ENCODE data around the gene GAB2. TPM values are rescaled to one million over a fixed set of nuclear protein-coding genes. Genes with fewer than 3 reads are reported as not detected.

The GAB2 gene
- total and polyA plus RNA-seq, 2 experiments from 2014 or later: 4.9 to 10.2 TPM

DNA sequence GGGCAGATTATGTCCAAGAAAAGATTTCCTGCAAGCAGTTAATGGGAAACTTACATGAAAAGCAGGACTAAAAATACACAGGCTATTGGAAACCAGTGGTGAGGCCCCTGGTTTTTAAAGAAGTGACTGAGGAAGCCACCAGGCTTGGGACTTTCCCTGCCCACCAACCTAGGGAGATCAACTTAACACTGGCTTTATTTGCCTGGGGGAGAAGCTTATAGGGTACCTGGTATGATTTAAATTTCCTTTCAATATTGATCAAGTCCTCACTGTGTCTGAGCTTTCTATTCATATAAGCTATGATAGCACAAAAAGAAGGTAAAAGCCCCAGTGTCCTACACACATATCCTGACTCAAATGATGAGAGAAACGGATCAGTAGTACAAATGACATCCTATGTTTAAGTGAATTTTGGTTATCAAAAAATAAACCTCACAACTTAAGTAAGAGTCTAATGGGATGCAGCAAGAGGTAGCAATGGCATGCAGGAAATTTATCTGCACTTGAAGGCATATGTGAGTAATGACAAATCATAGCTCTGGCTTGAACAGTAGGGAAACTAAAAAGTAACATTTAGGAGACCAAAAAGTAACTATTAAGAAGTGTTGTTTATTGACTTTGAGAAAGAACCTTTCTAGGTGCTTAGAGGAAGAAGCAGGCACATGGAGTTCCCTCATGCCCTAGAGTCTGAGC lies 85.3 kb downstream of the GAB2 start:
- no peaks in the 10 kb centered on the region for H3K9me2 ChIP-seq (replicated peaks; ENCODE audit: insufficient read depth)
- no peak for TF ChIP-seq EZH2 (IDR thresholded peaks at IDR 0.05; ENCODE audit: borderline replicate concordance)
- TF ChIP-seq CTCF (IDR thresholded peaks at IDR 0.05; ENCODE audit: poor library complexity): no peak
- no peak for TF ChIP-seq EZH2phosphoT487 (IDR thresholded peaks at IDR 0.05; ENCODE audit: low read depth, severe bottlenecking, unreplicated experiment)
- no peaks in the 10 kb centered on the region for H4K20me1 ChIP-seq (ENCODE audit: insufficient read depth, poor library complexity, severe bottlenecking)
- H2AFZ ChIP-seq: no peak overlapping the region
- H3K27ac ChIP-seq: no peak overlapping the region
- peaks cover 7% of the 10 kb centered on the region for H3K9me3 ChIP-seq (ENCODE audit: low read depth)
- H3K36me3 ChIP-seq (replicated peaks; ENCODE audit: insufficient read depth, low read depth): no peaks in the 10 kb centered on the region
- H3K27me3 ChIP-seq: no peaks in the 10 kb centered on the region
- H3K4me2 ChIP-seq: no peak overlapping the region
- DNase-seq (ENCODE audit: low spot score): no peak
- H3K79me2 ChIP-seq: peaks cover 31% of the 10 kb centered on the region
- H3K4me3 ChIP-seq: no peak overlapping the region
- H3K4me1 ChIP-seq (ENCODE audit: insufficient read depth): no peaks in the 10 kb centered on the region
- 87% methylated on average over 1 of the region's 1 CpG for WGBS (ENCODE audit: low lambda C conversion rate, missing lambda C conversion rate)

- no peak for TF ChIP-seq EZH2 (IDR thresholded peaks at IDR 0.05; ENCODE audit: borderline replicate concordance)
- no peaks in the 10 kb centered on the region for H3K36me3 ChIP-seq (replicated peaks; ENCODE audit: insufficient read depth, low read depth)
- H3K4me1 ChIP-seq (ENCODE audit: insufficient read depth): no peaks in the 10 kb centered on the region
- H3K9me3 ChIP-seq (ENCODE audit: low read depth): peaks cover 7% of the 10 kb centered on the region
- H3K79me2 ChIP-seq: peaks cover 32% of the 10 kb centered on the region
- H2AFZ ChIP-seq: no peak overlapping the region
- H3K4me2 ChIP-seq: no peak overlapping the region
- WGBS (ENCODE audit: low lambda C conversion rate, missing lambda C conversion rate): 73% methylated on average over 3 of the region's 3 CpGs
- DNase-seq (ENCODE audit: low spot score): no peak
- no peaks in the 10 kb centered on the region for H3K9me2 ChIP-seq (replicated peaks; ENCODE audit: insufficient read depth)
- no peak overlapping the region for H3K27ac ChIP-seq
- no peak overlapping the region for H3K4me3 ChIP-seq
- H4K20me1 ChIP-seq (ENCODE audit: insufficient read depth, poor library complexity, severe bottlenecking): no peaks in the 10 kb centered on the region
- H3K27me3 ChIP-seq: no peaks in the 10 kb centered on the region
These were observed 85.9 kb downstream of the GAB2 start for GRCh38 chr11:78331711-78332110.

DNA sequence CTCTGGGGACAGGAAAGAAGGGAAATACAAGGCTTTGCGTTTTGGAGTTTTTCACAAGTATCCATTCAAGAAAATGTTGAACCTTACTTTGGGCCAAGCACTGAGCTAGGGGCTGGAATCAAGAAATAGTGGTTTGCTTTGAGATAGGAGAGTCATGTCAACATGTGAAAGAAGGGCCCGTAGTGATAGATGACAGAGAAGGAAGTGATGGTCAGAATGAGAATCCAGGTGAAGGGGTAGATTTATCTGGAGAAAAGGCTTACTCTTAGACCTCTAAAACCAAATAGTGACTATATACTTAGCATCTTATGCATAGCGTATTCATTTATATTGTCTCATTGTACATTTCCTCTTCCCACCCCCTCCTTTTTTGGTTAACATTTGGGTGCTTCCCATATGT lies 87.3 kb downstream of the GAB2 start:
- Histone ChIP-seq H3K4me1 (ENCODE audit: insufficient read depth) (no peaks in the 10 kb centered on the region), H3K9me3 (ENCODE audit: low read depth) (peaks cover 2% of the 10 kb centered on the region), H3K36me3 (replicated peaks; ENCODE audit: insufficient read depth, low read depth) (no peaks in the 10 kb centered on the region), H3K4me2 (no peak overlapping the region), H3K4me3 (no peak overlapping the region), H3K9me2 (replicated peaks; ENCODE audit: insufficient read depth) (no peaks in the 10 kb centered on the region), H3K79me2 (peaks cover 26% of the 10 kb centered on the region), H3K27ac (no peak overlapping the region), H3K27me3 (no peaks in the 10 kb centered on the region), H4K20me1 (ENCODE audit: insufficient read depth, poor library complexity, severe bottlenecking) (no peaks in the 10 kb centered on the region), H2AFZ (no peak overlapping the region)
- TF ChIP-seq EZH2phosphoT487 (IDR thresholded peaks at IDR 0.05; ENCODE audit: low read depth, severe bottlenecking, unreplicated experiment): no peak
- no peak for TF ChIP-seq EZH2 (IDR thresholded peaks at IDR 0.05; ENCODE audit: borderline replicate concordance)
- no peak for TF ChIP-seq CTCF (IDR thresholded peaks at IDR 0.05; ENCODE audit: poor library complexity)
- WGBS (ENCODE audit: low lambda C conversion rate, missing lambda C conversion rate): 97% methylated on average over 3 of the region's 3 CpGs
- DNase-seq (ENCODE audit: low spot score): no peak

GRCh38 chr11:78327945-78328344 lies 89.7 kb downstream of the GAB2 start:
- Histone ChIP-seq H3K4me2 (no peak overlapping the region), H3K27ac (no peak overlapping the region), H3K9me3 (ENCODE audit: low read depth) (no peaks in the 10 kb centered on the region), H3K36me3 (replicated peaks; ENCODE audit: insufficient read depth, low read depth) (no peaks in the 10 kb centered on the region), H2AFZ (no peak overlapping the region), H4K20me1 (ENCODE audit: insufficient read depth, poor library complexity, severe bottlenecking) (no peaks in the 10 kb centered on the region), H3K27me3 (no peaks in the 10 kb centered on the region), H3K4me1 (ENCODE audit: insufficient read depth) (no peaks in the 10 kb centered on the region), H3K79me2 (peaks cover 18% of the 10 kb centered on the region), H3K4me3 (no peak overlapping the region), H3K9me2 (replicated peaks; ENCODE audit: insufficient read depth) (no peaks in the 10 kb centered on the region)
- DNase-seq (ENCODE audit: low spot score): no peak
- 71% methylated on average over 6 of the region's 6 CpGs for WGBS (ENCODE audit: low lambda C conversion rate, missing lambda C conversion rate)
- no peak for TF ChIP-seq CTCF (IDR thresholded peaks at IDR 0.05; ENCODE audit: poor library complexity)
- TF ChIP-seq EZH2 (IDR thresholded peaks at IDR 0.05; ENCODE audit: borderline replicate concordance): no peak
- no peak for TF ChIP-seq EZH2phosphoT487 (IDR thresholded peaks at IDR 0.05; ENCODE audit: low read depth, severe bottlenecking, unreplicated experiment)

Measured in hepatocyte (in vitro differentiated cells).